Measurements from ENCODE around the gene KLKB1. TPM values are rescaled to one million over a fixed set of nuclear protein-coding genes. Genes with fewer than 3 reads are reported as not detected.

Gene KLKB1
- total RNA-seq, 1 experiment from 2014 or later, result 10.1 TPM

DNA sequence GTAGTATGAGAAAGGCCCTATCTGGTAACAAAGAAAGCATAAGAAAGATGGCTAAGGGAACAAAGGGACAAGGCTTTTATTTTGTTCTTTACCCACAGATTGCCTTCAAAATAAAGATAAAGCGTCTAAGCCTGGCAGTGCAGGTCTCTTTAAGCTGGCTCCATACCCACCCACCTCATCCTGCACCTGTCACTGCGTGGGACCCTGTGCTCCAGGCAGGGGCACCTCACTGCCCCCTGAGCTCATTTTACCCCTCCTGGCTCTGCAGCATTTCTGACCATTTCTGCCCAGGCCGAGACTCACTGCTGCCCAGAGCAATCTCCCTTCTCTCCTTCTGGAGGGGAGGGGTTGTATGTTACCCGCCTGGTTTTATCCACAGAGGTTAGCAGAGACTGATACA is 37.7 kb upstream of the KLKB1 start:
- Mint-ChIP-seq H3K27me3 (ENCODE audit: low read depth) (peaks cover 9% of the 10 kb centered on the region; the same call in 1 of the 2 replicates), H3K9me3 (peaks cover 8% of the 10 kb centered on the region), H3K4me1 (peaks cover 34% of the 10 kb centered on the region), H3K36me3 (peaks cover 5% of the 10 kb centered on the region), H3K27ac (no peak overlapping the region), H3K4me3 (peak overlapping the region; percentile 78)
- TF ChIP-seq, protein P1, sequence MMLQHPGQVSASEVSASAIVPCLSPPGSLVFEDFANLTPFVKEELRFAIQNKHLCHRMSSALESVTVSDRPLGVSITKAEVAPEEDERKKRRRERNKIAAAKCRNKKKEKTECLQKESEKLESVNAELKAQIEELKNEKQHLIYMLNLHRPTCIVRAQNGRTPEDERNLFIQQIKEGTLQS (CRISPR knock-in tag; conservative IDR thresholded peaks at IDR 0.05), result no peak
- TF ChIP-seq ELF4 (CRISPR knock-in tag; IDR thresholded peaks at IDR 0.05; ENCODE audit: low read depth) (no peak), IRF2 (CRISPR knock-in tag; IDR thresholded peaks at IDR 0.05; ENCODE audit: borderline replicate concordance, low read depth) (no peak), ZNF423 (CRISPR knock-in tag; IDR thresholded peaks at IDR 0.05) (no peak), ZNF671 (CRISPR knock-in tag; IDR thresholded peaks at IDR 0.05) (no peak), FOXK1 (CRISPR knock-in tag; IDR thresholded peaks at IDR 0.05) (no peak), SP1 (CRISPR knock-in tag; conservative IDR thresholded peaks at IDR 0.05) (no peak)
- TF ChIP-seq, protein P2, sequence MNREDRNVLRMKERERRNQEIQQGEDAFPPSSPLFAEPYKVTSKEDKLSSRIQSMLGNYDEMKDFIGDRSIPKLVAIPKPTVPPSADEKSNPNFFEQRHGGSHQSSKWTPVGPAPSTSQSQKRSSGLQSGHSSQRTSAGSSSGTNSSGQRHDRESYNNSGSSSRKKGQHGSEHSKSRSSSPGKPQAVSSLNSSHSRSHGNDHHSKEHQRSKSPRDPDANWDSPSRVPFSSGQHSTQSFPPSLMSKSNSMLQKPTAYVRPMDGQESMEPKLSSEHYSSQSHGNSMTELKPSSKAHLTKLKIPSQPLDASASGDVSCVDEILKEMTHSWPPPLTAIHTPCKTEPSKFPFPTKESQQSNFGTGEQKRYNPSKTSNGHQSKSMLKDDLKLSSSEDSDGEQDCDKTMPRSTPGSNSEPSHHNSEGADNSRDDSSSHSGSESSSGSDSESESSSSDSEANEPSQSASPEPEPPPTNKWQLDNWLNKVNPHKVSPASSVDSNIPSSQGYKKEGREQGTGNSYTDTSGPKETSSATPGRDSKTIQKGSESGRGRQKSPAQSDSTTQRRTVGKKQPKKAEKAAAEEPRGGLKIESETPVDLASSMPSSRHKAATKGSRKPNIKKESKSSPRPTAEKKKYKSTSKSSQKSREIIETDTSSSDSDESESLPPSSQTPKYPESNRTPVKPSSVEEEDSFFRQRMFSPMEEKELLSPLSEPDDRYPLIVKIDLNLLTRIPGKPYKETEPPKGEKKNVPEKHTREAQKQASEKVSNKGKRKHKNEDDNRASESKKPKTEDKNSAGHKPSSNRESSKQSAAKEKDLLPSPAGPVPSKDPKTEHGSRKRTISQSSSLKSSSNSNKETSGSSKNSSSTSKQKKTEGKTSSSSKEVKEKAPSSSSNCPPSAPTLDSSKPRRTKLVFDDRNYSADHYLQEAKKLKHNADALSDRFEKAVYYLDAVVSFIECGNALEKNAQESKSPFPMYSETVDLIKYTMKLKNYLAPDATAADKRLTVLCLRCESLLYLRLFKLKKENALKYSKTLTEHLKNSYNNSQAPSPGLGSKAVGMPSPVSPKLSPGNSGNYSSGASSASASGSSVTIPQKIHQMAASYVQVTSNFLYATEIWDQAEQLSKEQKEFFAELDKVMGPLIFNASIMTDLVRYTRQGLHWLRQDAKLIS (CRISPR knock-in tag; IDR thresholded peaks at IDR 0.05; ENCODE audit: borderline replicate concordance), result no peak
- TF ChIP-seq, protein P3, sequence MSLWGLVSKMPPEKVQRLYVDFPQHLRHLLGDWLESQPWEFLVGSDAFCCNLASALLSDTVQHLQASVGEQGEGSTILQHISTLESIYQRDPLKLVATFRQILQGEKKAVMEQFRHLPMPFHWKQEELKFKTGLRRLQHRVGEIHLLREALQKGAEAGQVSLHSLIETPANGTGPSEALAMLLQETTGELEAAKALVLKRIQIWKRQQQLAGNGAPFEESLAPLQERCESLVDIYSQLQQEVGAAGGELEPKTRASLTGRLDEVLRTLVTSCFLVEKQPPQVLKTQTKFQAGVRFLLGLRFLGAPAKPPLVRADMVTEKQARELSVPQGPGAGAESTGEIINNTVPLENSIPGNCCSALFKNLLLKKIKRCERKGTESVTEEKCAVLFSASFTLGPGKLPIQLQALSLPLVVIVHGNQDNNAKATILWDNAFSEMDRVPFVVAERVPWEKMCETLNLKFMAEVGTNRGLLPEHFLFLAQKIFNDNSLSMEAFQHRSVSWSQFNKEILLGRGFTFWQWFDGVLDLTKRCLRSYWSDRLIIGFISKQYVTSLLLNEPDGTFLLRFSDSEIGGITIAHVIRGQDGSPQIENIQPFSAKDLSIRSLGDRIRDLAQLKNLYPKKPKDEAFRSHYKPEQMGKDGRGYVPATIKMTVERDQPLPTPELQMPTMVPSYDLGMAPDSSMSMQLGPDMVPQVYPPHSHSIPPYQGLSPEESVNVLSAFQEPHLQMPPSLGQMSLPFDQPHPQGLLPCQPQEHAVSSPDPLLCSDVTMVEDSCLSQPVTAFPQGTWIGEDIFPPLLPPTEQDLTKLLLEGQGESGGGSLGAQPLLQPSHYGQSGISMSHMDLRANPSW (CRISPR knock-in tag; conservative IDR thresholded peaks at IDR 0.05; ENCODE audit: low read depth), result no peak
- TF ChIP-seq, protein P4, sequence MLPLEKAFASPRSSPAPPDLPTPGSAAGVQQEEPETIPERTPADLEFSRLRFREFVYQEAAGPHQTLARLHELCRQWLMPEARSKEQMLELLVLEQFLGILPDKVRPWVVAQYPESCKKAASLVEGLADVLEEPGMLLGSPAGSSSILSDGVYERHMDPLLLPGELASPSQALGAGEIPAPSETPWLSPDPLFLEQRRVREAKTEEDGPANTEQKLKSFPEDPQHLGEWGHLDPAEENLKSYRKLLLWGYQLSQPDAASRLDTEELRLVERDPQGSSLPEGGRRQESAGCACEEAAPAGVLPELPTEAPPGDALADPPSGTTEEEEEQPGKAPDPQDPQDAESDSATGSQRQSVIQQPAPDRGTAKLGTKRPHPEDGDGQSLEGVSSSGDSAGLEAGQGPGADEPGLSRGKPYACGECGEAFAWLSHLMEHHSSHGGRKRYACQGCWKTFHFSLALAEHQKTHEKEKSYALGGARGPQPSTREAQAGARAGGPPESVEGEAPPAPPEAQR (CRISPR knock-in tag; IDR thresholded peaks at IDR 0.05), result no peak
- no peak for DNase-seq (ENCODE audit: low spot score)
- ATAC-seq, result peak; percentile 3; the same call in 1 of the 2 replicates
- CTCF ChIA-PET, result interaction anchor here (1.0 kb wide), 1 partner anchor 52 kb away, joined by 4 read pairs; no protein-coding TSS in a partner anchor
- POLR2A ChIA-PET, result interaction anchor here (0.7 to 1.4 kb wide), 2 partner anchors 20 to 50 kb away, joined by 3 to 4 read pairs; no protein-coding TSS in a partner anchor

DNA sequence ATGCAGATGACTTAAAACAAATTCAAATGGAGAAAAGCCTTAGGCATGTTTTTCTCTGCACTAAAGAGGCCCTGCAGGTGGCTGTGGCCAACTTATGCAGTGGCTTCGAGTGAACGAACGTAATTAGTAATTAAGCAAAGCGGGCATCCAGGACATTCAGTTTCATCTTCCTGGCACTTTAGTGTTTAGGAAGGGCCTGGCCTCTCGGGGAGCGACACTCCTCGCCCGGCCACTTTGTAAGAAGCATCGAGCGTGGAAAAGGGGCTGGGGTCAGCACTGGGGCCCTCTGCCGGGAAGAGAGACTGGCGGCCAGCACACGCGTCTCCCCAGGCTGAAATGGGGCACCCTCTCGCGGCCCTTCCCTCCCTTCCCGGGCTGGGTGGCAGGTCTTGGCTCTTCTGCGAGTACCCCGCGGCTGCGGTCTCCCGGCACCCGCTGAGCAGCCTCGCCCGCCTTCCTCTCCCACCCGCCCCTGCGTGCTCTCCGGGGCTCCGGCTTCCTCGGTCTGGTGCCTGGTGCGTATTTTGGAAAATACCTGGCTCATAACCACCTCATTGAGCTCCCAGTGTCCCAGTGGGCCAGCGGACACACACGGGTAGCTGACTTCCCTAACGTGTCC is 36.6 kb upstream of the KLKB1 start:
- Mint-ChIP-seq H3K4me1 (peaks cover 34% of the 10 kb centered on the region), H3K36me3 (no peaks in the 10 kb centered on the region), H3K9me3 (peaks cover 3% of the 10 kb centered on the region; the same call in 1 of the 2 replicates), H3K4me3 (peak overlapping the region; percentile 78), H3K27me3 (ENCODE audit: low read depth) (peaks cover 3% of the 10 kb centered on the region; the same call in 1 of the 2 replicates), H3K27ac (peak overlapping the region; percentile 84)
- CTCF ChIA-PET, result interaction anchor here (0.7 to 2.4 kb wide), 6 partner anchors 11 to 283 kb away, joined by 3 to 7 read pairs (median 4); partner anchors contain the start of gene TLR3
- ATAC-seq (peak; percentile 30), DNase-seq (ENCODE audit: low spot score) (peak; percentile 39)
- POLR2A ChIA-PET, result interaction anchor here (0.7 kb wide), 1 partner anchor 51 kb away, joined by 4 read pairs; no protein-coding TSS in a partner anchor
- TF ChIP-seq, protein P5, sequence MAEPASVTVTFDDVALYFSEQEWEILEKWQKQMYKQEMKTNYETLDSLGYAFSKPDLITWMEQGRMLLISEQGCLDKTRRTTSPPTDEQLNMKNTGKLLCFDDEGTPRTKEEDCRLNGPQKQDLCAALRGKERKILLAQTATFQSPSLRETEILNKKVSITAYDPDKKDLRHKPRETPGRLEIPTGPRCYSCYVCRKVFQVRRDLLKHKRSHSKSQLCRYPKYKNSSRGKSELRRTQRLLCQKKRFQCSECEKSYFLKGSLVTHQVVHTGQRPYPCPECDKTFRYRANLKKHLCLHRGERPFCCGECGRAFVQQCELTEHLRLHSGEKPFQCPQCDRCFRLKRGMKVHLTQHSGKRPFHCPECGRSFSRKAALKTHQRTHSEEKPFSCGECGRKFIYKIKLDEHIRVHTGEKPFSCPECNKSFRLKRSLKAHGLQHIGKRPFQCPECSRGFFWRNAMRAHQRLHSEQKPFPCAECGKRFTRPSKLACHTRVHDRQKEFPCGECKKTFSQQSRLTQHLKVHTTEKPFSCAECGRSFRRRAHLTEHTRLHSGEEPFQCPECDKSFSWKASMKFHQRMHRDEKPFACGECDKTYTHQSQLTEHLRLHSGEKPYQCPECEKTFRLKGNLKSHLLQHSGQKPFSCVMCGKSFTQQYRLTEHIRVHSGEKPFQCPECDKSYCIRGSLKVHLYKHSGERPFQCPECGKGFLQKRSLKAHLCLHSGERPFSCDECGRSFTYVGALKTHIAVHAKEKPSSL (CRISPR knock-in tag; conservative IDR thresholded peaks at IDR 0.05), result no peak
- no peak for TF ChIP-seq FOXJ3 (CRISPR knock-in tag; IDR thresholded peaks at IDR 0.05; ENCODE audit: borderline replicate concordance)
- TF ChIP-seq PRRX2 (CRISPR knock-in tag; IDR thresholded peaks at IDR 0.05), result no peak
- TF ChIP-seq, protein P6, sequence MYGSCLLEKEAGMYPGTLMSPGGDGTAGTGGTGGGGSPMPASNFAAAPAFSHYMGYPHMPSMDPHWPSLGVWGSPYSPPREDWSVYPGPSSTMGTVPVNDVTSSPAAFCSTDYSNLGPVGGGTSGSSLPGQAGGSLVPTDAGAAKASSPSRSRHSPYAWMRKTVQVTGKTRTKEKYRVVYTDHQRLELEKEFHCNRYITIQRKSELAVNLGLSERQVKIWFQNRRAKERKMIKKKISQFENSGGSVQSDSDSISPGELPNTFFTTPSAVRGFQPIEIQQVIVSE (CRISPR knock-in tag; IDR thresholded peaks at IDR 0.05; ENCODE audit: borderline replicate concordance), result no peak
- TF ChIP-seq NFATC4 (CRISPR knock-in tag; IDR thresholded peaks at IDR 0.05), result no peak
- TF ChIP-seq, protein P7, sequence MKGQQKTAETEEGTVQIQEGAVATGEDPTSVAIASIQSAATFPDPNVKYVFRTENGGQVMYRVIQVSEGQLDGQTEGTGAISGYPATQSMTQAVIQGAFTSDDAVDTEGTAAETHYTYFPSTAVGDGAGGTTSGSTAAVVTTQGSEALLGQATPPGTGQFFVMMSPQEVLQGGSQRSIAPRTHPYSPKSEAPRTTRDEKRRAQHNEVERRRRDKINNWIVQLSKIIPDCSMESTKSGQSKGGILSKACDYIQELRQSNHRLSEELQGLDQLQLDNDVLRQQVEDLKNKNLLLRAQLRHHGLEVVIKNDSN (CRISPR knock-in tag; IDR thresholded peaks at IDR 0.05), result no peak
- no peak for TF ChIP-seq ELF4 (CRISPR knock-in tag; IDR thresholded peaks at IDR 0.05; ENCODE audit: low read depth)
- no peak for TF ChIP-seq MXD4 (CRISPR knock-in tag; IDR thresholded peaks at IDR 0.05; ENCODE audit: borderline replicate concordance)
